HEK293T (cell line): ENCODE measurements around the gene GRM7.

Experiments used
- CTCF ChIA-PET: fragments of 350-600 bp; formaldehyde crosslinking; extraction: SDS; loops from one replicate; lab custom pipeline; 2021; ENCODE audit warnings: antibody characterized with exemption, inconsistent platforms; lab: Yijun Ruan, JAX
- POLR2A ChIA-PET: fragments of 350-600 bp; formaldehyde crosslinking; extraction: SDS; loops from one replicate; lab custom pipeline; 2020; ENCODE audit warnings: antibody characterized with exemption, inconsistent platforms; lab: Yijun Ruan, JAX
- DNase-seq: peaks from one replicate; pipeline ENCODE4 v3.0.0; 2012; ENCODE audit warnings: mixed read lengths; ENCODE audit errors: extremely low spot score
- ARNT ChIP-seq: fragments of 450-650 bp; IDR thresholded peaks from 2 replicates; pipeline ENCODE4 v1.6.1; 2017; ENCODE audit warnings: mild to moderate bottlenecking
- BHLHE40 ChIP-seq: fragments of 450-650 bp; IDR thresholded peaks from 2 replicates; pipeline ENCODE4 v1.6.1; 2016; ENCODE audit warnings: mild to moderate bottlenecking, moderate library complexity, borderline replicate concordance
- CTBP1 ChIP-seq: fragments of 450-650 bp; IDR thresholded peaks from 2 replicates; pipeline ENCODE4 v1.6.1; 2016; ENCODE audit warnings: borderline replicate concordance
- ELF4 ChIP-seq: fragments of 450-650 bp; IDR thresholded peaks from 2 replicates; pipeline ENCODE4 v1.6.1; 2017; ENCODE audit warnings: antibody characterized with exemption
- FOXA1 ChIP-seq: fragments of 450-650 bp; IDR thresholded peaks from 2 replicates; pipeline ENCODE4 v1.6.1; 2016; ENCODE audit warnings: mild to moderate bottlenecking
- FOXK2 ChIP-seq: fragments of 450-650 bp; IDR thresholded peaks from 2 replicates; pipeline ENCODE4 v1.6.1; 2016; ENCODE audit warnings: mild to moderate bottlenecking
- FOXM1 ChIP-seq: fragments of 450-650 bp; IDR thresholded peaks from 2 replicates; pipeline ENCODE4 v1.6.1; 2017; ENCODE audit warnings: mild to moderate bottlenecking, borderline replicate concordance
- HDGF ChIP-seq: fragments of 450-650 bp; IDR thresholded peaks from 2 replicates; pipeline ENCODE4 v1.6.1; 2017; ENCODE audit warnings: antibody characterized with exemption, borderline replicate concordance
- L3MBTL2 ChIP-seq: fragments of 450-650 bp; conservative IDR thresholded peaks from 2 replicates; pipeline ENCODE4 v1.6.1; 2016; ENCODE audit warnings: mild to moderate bottlenecking
- LEF1 ChIP-seq: fragments of 450-650 bp; IDR thresholded peaks from 2 replicates; pipeline ENCODE4 v1.6.1; 2017; ENCODE audit warnings: mild to moderate bottlenecking, borderline replicate concordance
- NFRKB ChIP-seq: fragments of 450-650 bp; IDR thresholded peaks from 2 replicates; pipeline ENCODE4 v1.6.1; 2016; ENCODE audit warnings: mild to moderate bottlenecking, moderate library complexity
- SP1 ChIP-seq: fragments of 450-650 bp; IDR thresholded peaks from 2 replicates; pipeline ENCODE4 v1.6.1; 2017
- SUZ12 ChIP-seq: fragments of 450-650 bp; IDR thresholded peaks from 2 replicates; pipeline ENCODE4 v1.6.1; 2016; ENCODE audit warnings: mild to moderate bottlenecking
- TARDBP ChIP-seq: fragments of 450-650 bp; IDR thresholded peaks from 2 replicates; pipeline ENCODE4 v1.6.1; 2016
- ZNF384 ChIP-seq: fragments of 450-650 bp; IDR thresholded peaks from 2 replicates; pipeline ENCODE4 v1.6.1; 2016
- TF ChIP-seq, protein P1 (sequence below): fragments of 450-650 bp; IDR thresholded peaks from 2 replicates; pipeline ENCODE4 v1.6.1; 2016

GRM7 gene

GRCh38 chr3:6860954-6861624 is at the start of gene GRM7:
GRM7 (plus strand) TSS chr3:6861115.
- TF ChIP-seq LEF1 (no peak), ELF4 (no peak), BHLHE40 (no peak), HDGF (no peak), ARNT (no peak), FOXK2 (no peak), SP1 (no peak), NFRKB (no peak)
- TF ChIP-seq, protein P1, sequence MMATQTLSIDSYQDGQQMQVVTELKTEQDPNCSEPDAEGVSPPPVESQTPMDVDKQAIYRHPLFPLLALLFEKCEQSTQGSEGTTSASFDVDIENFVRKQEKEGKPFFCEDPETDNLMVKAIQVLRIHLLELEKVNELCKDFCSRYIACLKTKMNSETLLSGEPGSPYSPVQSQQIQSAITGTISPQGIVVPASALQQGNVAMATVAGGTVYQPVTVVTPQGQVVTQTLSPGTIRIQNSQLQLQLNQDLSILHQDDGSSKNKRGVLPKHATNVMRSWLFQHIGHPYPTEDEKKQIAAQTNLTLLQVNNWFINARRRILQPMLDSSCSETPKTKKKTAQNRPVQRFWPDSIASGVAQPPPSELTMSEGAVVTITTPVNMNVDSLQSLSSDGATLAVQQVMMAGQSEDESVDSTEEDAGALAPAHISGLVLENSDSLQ, result no peak
- CTCF ChIA-PET, result no interaction called here
- POLR2A ChIA-PET, result no interaction called here
- no peak for DNase-seq

DNA sequence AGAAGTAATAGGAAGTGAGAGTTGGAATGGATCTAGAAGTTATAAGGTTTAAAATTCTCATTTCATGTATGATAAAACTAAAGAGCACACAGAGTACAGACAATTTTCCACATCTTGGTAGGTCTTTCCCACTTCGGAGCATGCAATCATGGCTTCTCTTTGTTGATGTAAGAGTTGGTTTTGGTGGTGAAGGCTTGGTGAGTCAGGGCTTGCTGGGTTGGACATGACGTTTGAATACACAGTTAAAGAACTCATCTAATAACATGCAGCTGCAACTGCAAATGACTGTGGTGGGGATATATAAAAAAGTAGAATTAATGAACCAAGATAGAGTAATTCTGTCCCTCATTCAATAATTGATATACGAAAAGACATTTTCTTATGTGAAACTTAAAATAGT is 39.5 kb upstream of the GRM7 start:
- POLR2A ChIA-PET, result no interaction called here
- DNase-seq, result no peak
- CTCF ChIA-PET, result no interaction called here
- TF ChIP-seq ARNT (no peak), CTBP1 (no peak), NFRKB (no peak), FOXA1 (no peak), SP1 (no peak)

DNA sequence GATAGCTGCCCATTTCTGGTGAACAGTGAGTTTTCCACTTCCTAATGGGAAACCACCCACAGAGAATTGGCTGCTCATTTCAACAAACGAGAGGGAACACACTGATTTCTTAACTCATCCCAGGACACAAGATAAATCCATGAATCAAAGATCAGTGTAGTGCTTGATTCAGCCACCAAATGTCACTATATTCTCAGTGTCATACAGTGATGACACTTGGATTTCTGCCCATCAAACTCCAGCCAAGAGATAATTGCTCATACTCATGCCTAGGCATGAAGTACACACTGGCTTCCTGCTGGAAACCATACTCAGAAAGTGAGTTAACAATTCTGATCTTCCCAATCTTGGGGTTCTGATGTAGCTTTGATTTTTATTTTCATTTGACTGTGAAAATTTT is 35.4 kb upstream of the GRM7 start:
- ChIA-PET CTCF (no interaction called here), POLR2A (no interaction called here)
- no peak for TF ChIP-seq NFRKB
- TF ChIP-seq, protein P1, result no peak
- TF ChIP-seq FOXK2, result no peak
- TF ChIP-seq TARDBP, result no peak
- TF ChIP-seq BHLHE40, result no peak
- no peak for TF ChIP-seq SUZ12
- no peak for TF ChIP-seq FOXA1
- TF ChIP-seq ZNF384, result no peak
- TF ChIP-seq ELF4, result no peak
- no peak for TF ChIP-seq CTBP1
- no peak for TF ChIP-seq HDGF
- no peak for TF ChIP-seq L3MBTL2
- TF ChIP-seq FOXM1, result no peak
- no peak for TF ChIP-seq ARNT
- TF ChIP-seq LEF1, result no peak
- no peak for TF ChIP-seq SP1
- DNase-seq, result no peak

- ChIA-PET POLR2A (no interaction called here), CTCF (no interaction called here)
- no peak for DNase-seq
- TF ChIP-seq, protein P1, result no peak
- TF ChIP-seq SP1 (no peak), LEF1 (no peak), HDGF (no peak), ARNT (no peak), FOXK2 (no peak), ELF4 (no peak), BHLHE40 (no peak), FOXA1 (no peak), SUZ12 (no peak), NFRKB (no peak), TARDBP (no peak), ZNF384 (no peak), FOXM1 (no peak), L3MBTL2 (no peak), CTBP1 (no peak)
Measured at GRCh38 chr3:6827453-6827852, 33.5 kb upstream of the GRM7 start.

GRCh38 chr3:6844723-6845122 is 16.2 kb upstream of the GRM7 start:
- DNase-seq, result no peak
- ChIA-PET POLR2A (no interaction called here), CTCF (no interaction called here)
- no peak for TF ChIP-seq HDGF
- TF ChIP-seq L3MBTL2, result no peak
- TF ChIP-seq, protein P1, result no peak
- TF ChIP-seq LEF1, result no peak
- TF ChIP-seq FOXA1, result no peak
- no peak for TF ChIP-seq ZNF384
- no peak for TF ChIP-seq ELF4
- no peak for TF ChIP-seq TARDBP
- TF ChIP-seq NFRKB, result no peak
- no peak for TF ChIP-seq FOXK2

- CTCF ChIA-PET, result no interaction called here
- TF ChIP-seq CTBP1, result no peak
- TF ChIP-seq ZNF384, result no peak
- no peak for TF ChIP-seq SP1
- no peak for TF ChIP-seq L3MBTL2
- TF ChIP-seq, protein P1, result no peak
- TF ChIP-seq FOXM1, result no peak
- no peak for TF ChIP-seq FOXK2
- TF ChIP-seq NFRKB, result no peak
- no peak for TF ChIP-seq LEF1
- no peak for TF ChIP-seq FOXA1
- no peak for TF ChIP-seq SUZ12
- TF ChIP-seq ELF4, result no peak
- TF ChIP-seq TARDBP, result no peak
- TF ChIP-seq BHLHE40, result no peak
- TF ChIP-seq HDGF, result no peak
- TF ChIP-seq ARNT, result no peak
- DNase-seq, result no peak
- POLR2A ChIA-PET, result no interaction called here
Measured at GRCh38 chr3:6854184-6854583, 6.7 kb upstream of the GRM7 start.
